Suprapubic skin (tissue), 3 donors: ENCODE data around the gene CTNNA2.

Source experiments
- CTCF ChIP-seq, 2 donors: fragments of 200-600 bp in 1 of 2; fragments of 450-650 bp in 1 of 2; sonication (generic) in 1 of 2; IDR thresholded peaks; one replicate each; pipeline ENCODE4 v1.5.1; 2016 to 2019; ENCODE audit warnings: antibody characterized with exemption in 2 of 2, mild to moderate bottlenecking in 1 of 2, moderate library complexity in 1 of 2
- POLR2AphosphoS5 ChIP-seq, 3 donors: sonication (generic); formaldehyde crosslinking; IDR thresholded peaks; one replicate each; pipeline ENCODE4 v1.6.1; 2017; ENCODE audit warnings: antibody characterized with exemption in 3 of 3

GRCh38 chr2:79611448-79612016 is 98.7 kb downstream of the CTNNA2 start:
- no peak for TF ChIP-seq CTCF (IDR thresholded peaks at IDR 0.05)
- TF ChIP-seq POLR2AphosphoS5 (IDR thresholded peaks at IDR 0.05), result no peak
